M059J (cell line): ENCODE results near the gene HDAC6. TPM values are rescaled to one million over a fixed set of nuclear protein-coding genes. Genes with fewer than 3 reads are reported as not detected.
"Not testable (repeated sequence)": the region's sequence is repeated elsewhere in the genome, so short reads cannot be mapped to it uniquely, and the experiment has no call there.

ENCODE experiments used
- DNase-seq: peaks from one replicate; pipeline ENCODE4 v3.0.0-alpha.2; 2012; ENCODE audit warnings: low read depth
- total RNA-seq: library from RNA; depleted of rRNA; stranded (reverse); fragments of >200 nt; shearing (Covaris generic); gene quantifications from 2 replicates; pipeline ENCODE4 v1.2.3, GENCODE V29; 2014

Gene HDAC6
- total RNA-seq, 1 experiment from 2014 or later = 50.7 TPM

DNA sequence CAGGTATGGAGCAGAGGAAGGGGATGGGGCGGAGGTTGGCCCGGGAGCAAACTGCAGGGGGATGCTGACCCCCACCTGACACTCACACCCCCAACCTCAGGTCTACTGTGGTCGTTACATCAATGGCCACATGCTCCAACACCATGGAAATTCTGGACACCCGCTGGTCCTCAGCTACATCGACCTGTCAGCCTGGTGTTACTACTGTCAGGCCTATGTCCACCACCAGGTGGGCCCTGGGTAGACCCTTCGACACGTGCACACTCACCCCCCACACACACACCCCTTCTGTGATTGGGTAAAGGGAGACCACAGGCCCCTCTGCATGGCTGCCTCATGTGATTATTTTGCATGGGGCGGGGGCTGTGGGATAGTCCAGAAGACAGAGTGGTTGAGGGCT is 22.2 kb downstream of the HDAC6 start:
- no peak for DNase-seq

DNA sequence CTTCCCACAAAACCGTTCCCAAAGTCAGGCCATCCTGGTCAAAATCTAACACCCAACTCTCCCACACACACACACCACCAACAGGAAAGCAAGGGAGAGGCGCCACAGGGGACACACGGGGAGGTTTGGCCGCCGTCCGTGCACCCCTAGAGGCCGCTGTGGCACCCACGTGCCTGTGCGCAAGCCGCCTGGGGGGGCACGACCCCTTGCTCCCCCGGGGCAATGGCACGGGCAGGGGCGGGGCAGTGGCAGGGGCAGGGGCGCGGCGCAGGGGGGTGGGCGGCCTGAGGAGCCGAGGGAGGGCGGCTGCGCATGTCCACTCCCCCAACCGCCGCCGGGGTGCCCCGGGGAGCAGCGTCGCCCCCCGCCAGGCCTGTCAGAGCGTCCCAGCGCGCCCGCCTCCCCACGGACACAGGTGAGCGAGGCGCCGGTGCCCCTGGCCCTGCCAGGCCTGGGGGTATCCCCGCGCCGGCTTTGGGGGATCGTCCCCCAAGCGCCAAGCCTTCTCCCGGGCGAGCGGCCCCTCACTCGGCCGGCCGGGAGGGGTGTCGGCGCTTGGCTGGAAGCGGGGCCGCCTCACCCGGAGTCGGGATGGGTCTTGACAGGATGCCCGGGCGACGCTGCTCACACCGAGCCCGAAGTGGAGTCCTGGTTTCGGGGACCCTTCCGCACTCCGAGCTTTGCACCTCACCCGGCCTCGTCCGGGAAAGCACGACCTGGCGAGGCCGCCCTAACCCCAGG is 24.4 kb downstream of the HDAC6 start, which contains the start of gene ERAS:
Gene ERAS, plus strand, starts transcription at position 379 of the 741 bp plus-strand sequence. CDS start 2,611 bp downstream, outside the sequence.
- no peak for DNase-seq

DNA sequence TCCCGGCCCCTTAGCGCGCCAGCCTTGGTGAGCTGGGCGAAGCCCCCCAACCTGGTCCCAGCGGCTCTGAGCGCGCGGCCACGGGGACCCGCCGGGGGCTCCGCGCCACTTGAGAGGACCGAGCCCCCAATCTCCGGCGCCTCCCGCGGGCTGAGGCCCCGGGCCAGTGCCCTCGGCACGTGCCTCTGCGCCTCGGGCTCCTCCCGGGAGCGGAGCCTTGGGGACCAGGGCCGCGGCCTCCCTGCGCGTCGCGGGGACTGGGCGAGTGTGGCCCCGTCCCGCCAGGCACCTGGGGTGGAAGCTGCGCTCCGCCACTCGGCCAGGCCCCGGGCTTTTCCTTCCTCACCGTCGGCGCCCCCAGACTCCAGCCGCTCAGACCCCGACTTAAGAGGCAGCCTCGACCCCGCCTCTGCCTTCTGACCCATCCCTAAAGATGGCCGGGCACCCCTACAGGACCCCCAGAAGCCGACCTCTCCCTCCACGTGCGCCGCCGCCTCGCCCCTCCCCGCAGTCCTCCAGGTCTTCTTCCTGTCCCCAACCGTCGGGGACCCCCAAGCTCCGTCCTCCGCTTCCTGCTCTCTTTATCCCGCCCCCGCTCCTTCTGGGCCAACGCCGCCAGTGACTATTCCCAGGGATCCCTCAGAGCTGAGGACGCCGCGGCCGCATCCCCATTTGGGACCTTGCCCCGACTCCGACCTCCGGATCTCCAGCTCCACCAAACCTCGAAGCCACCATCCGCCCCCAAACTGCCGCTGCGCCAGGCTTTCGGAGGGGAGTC is 25.2 kb downstream of the HDAC6 start:
- no peak for DNase-seq

DNA sequence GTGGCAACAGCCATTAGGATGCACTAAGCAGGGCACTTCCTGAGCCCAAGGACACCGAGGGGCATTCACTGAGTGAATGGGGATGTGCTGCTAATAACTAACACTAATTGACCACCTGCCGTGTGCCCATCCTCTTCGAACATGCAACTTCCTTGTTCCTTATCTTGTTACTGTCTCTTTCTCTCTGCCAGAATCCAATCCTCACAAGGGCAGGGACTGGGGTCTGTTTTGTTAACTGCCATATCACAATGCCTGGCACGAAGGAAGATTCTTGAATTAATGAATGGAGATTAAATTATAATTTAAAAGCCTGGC is 25.7 kb downstream of the HDAC6 start:
- no peak for DNase-seq

DNA sequence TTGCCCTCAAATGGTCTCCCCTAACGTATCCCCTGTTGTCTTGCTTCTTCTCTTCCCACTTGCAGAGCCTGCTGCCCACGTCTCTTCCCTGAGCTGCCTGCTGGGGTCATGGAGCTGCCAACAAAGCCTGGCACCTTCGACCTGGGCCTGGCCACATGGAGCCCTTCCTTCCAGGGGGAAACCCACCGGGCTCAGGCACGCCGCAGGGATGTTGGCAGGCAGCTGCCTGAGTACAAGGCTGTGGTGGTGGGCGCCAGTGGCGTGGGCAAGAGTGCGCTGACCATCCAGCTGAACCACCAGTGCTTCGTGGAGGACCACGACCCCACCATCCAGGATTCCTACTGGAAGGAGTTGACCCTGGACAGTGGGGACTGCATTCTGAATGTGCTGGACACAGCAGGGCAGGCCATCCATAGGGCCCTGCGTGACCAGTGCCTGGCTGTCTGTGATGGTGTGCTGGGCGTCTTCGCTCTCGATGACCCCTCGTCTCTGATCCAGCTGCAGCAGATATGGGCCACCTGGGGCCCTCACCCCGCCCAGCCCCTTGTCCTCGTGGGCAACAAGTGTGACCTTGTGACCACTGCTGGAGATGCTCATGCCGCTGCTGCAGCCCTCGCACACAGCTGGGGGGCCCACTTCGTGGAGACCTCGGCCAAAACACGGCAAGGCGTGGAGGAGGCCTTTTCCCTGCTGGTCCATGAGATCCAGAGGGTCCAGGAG is 27.3 kb downstream of the HDAC6 start:
- no peak for DNase-seq

DNA sequence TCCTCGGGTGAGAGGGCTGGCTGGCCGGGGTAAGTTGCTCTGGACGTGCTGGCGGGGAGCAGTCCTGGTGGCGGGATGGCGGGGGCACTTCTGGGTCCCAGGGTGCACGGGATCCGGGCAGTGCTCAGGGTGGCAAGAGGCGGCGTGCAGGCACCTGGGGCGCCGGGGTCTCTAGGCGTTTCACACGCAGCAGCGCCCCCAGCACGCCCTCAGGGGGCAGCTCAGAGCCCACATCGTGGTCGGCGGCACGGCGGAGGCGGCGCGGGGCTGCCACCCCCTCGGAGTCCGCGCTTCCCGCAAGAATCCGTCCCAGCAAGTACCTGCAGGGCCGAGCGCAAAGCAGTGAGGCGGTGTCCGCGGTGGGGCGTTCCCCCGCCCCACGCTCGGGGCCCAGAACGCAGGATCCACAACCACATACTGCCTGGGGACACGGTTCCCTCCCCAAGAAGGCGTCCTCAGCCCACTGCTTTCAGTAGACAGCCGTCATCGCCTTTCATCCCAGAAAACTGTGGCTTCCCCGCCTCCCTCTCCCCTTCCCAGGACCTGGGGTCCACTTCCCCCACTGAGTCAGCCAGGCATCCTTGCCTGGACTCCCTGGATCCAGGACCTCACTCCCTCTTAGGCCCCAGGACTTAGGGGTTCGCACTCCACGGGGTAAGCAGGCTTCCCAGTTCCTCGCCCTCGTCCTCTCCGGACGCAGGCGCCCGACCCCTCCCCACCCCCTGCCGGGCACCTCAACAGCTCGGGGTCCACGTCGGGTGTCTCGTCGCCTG is 29.5 kb downstream of the HDAC6 start:
- no peak for DNase-seq

DNA sequence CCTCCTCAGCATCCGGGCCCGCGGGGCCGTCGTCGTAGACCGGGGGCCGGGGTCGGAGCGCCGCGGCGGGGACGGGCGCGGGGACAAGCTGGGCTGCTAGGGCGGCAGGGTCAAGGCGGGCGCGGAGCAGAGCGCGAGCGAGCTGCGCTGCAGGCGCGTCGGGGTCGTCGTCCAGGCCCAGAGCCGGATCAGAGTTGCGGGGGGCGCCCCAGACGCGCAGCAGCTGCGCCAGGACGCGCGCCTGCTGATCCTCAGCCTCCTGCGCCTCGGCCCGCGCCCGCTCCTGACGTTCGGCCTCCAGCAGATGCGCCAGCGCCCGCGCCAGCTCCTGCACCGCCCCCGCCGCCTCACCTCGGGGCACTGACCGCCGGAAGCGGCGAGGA is 30.0 kb downstream of the HDAC6 start:
- DNase-seq = no peak

DNA sequence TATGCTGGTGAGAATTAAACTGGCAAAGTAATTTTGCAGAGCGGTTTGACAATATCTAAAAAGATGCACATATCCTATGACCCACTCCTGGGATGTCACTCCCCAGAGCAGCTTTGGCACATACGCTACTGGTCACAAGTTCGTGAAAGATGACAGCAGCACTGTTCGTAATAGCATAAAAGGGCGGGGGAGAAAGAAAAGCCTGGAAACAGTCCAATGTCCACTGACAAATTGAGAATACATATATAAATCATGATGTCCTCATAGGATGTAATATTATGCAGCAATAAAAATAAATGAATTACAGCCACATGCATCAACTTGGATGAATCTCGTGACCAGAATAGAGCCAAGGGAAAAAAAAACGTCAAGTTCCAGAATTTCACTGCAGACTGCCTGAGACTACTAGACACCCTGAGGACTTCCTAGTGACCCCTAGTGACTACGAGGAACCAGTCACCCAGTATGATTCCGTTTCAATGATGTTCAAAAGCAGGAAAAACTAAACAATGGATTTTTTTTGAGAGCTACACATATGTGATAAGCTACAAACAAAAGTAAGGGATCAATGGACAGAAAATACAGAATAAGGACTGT is 31.8 kb downstream of the HDAC6 start:
- peak; percentile 6 for DNase-seq

DNA sequence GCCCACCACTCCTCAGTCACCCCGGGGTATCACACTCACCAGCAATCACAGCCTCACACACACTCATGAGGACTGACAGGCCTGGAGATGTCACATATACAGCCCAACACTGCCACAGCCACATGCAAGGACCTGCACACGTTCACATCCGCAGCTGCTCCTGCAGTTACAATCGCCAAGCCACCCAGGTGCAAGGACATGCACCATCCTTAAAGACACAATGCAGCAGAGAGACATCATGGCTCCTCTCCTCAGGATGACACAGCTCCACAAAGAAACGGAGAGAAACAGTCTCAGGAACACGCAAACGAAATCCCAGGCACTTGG is 32.5 kb downstream of the HDAC6 start:
- peak; percentile 3 for DNase-seq

DNA sequence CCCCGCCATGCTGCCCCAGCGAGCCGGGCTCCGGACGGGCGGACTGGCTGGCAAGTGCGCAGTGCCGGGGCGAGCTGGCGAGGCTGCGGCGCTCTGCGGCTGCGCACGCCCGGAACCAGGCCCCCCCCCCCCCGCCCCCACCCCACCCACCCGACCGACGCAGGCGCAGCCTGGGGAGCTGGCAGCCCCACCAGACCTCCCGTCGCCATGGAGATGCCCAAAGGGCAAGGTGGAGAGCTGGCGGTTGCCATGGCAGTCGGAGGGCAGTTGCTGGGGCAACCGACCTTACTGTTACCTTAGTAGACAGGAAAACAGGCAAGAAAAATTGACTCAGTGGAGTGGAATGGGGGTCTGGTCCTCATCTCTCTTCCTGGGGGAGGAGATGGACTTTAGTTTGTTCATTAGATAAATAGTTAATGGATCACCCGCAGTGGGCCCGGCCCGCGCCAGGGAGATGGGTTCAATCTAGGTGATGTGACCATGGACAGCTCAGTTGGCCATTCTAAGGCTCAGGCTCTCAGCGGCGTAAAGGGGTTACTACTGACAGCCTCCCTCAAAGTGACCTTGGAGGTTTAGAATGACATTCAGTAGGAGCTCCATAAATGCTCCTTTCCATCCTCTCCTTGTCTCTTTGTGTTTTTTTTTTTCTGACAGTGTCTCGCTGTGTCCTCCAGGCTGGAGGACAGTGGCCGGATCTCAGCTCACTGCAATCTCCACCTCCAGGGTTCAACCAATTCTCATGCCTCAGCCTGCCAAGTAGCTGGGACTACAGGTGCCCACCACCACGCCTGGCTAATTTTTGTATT is 33.9 kb downstream of the HDAC6 start, which contains the start of gene PCSK1N:
Gene PCSK1N, minus strand, starts transcription at position 87 of the 806 bp plus-strand sequence. Its CDS starts 78 bp downstream, at position 9.
- DNase-seq = peak; percentile 62

DNA sequence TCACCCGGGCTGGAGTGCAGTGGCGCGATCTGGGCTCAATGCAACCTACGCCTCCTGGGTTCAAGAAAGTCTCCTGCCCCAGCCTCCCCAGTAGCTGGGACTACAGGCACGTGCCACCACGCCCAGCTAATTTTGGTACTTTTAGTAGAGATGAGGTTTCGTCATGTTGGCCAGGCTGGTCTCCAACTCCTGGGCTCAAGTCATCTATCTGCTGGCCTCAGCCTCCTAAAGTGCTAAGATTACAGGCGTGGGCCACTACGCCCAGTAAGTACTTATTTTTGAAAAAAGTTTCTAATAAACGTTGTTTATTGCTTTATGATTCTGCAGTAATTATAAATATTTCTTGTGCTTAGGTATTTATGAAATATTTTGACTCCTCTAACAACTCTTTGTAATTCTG is 37.8 kb downstream of the HDAC6 start:
- DNase-seq = no peak

DNA sequence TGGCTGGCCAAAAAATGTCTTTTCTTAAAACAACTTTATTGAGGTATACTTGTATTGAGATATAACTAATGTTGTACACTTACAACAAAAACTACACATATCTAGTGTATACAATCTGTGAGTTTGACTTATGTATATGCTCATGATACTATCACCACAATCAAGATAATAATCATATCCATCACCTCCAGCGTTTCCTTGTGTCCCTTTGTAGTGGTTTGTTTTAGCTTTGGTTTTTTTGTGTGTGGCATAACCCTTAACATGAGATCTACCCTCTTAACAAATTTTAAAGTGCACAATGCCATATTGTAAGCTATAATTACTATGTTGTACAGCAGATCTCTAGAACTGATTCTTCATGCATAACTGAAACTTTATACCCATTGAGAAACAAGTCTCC is 47.0 kb downstream of the HDAC6 start:
- DNase-seq = no peak

DNA sequence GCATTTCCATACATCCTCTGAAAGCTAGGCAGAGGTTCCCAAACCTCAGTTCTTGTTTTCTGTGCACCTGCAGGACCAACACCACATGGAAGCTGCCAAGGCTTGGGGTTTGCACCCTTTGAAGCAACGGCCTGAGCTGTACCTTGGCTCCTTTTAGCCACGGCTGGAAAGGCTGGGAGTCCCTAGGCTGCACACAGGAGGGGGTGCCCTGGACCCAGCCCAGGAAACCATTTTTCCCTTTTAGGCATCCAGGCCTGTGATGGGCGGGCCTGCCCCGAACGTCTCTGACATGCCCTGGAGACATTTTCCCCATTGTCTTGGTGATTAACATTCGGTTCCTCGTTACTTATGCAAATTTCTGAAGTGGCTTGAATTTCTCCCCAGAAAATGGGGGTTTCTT is 51.0 kb downstream of the HDAC6 start:
- no peak for DNase-seq

DNA sequence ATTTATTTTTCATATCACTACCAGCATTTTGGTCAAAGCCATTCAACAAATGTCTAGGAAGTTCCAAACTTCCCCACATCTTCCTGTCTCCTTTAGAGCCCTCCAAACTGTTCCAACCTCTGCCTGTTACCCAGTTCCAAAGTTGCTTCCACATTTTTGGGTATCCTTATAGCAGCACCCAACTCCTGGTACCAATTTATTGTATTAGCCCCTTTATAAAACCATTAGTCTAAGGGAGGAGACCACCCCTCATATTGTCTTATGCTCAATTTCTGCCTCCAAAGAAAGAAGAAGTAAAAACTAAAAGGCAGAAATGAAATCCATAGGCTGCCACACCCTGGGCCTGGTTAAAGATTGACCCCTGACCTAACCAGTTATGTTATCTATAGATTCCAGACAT is 51.6 kb downstream of the HDAC6 start:
- DNase-seq = not testable (repeated sequence)

DNA sequence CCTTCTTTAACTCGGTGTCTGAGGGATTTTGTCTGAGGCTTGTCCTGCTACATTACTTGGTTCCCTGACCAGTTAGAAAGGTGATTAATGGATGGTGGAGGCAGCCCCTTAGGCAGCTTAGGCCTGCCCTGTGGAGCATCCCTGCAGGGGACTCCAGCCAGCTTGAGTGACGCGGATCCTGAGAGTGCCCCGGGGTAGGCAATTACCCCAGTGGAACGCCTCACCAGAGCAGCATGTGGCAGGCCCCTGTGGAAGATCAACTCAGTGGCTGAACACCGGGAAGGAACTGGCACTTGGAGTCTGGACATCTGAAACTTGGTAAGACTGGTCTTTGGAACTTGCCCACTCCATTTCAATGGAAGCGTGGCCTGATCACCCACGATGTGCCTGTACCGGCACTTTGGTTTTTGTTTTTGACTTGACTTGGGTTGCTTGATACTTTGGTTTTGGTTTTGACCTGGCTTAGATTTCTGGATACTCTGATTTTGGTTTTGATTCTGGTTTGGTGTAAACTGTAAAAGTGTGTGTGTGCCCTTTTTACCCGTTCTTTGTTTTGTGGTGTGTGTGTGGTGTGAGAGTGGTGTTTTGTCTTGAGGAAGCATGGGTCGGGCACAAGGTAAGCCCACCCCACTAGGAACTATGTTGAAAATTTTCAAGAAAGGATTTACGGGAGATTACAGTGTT is 52.4 kb downstream of the HDAC6 start:
- DNase-seq = not testable (repeated sequence)

DNA sequence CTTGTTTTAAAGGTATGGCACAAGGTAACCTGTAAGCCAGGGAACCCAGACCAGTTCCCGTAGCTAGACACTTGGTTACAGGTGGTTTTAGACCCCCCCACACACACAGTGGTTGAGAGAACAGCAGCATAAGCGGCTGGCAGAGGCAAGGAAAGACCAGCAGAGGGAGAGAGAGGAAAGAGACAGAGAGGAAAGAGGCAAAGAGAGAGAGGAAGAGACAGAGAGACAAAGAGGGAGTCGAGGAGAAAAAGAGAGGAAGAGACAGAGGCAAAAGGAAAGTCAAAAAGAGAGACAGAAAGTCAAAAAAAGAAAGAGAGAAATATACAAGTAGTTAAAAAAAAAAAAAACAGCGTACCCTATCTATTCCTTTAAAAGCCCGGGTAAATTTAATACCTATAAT is 53.0 kb downstream of the HDAC6 start:
- peak; percentile 32 for DNase-seq

DNA sequence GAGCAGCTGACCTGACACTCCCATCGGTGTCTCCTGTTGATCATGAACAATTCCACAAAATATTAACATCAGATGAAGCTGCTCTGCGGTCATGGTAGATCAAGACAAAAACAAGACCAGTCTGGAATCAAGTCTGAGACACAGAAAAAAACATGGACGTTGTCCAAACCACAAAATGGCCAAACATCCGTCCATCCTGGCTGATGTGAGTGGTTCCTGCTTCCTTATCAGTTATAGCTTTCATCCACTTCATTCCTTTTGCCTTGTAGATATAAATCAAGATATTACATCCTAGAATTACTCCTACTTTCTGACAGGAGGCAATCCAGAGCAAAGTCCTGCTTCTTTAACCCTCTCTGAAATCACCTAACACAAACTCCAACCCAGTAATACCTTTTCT is 62.3 kb downstream of the HDAC6 start:
- DNase-seq = peak; percentile 88

DNA sequence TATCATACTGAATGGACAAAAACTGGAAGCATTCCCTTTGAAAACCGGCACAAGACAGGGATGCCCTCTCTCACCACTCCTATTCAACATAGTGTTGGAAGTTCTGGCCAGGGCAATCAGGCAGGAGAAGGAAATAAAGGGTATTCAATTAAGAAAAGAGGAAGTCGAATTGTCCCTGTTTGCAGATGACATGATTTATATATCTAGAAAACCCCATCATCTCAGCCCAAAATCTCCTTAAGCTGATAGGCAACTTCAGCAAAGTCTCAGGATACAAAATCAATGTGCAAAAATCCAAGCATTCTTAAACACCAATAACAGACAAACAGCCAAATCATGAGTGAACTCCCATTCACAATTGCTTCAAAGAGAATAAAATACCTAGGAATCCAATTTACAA is 70.2 kb downstream of the HDAC6 start:
- not testable (repeated sequence) for DNase-seq
